ENCODE data around the gene C14orf180. TPM values are rescaled to one million over a fixed set of nuclear protein-coding genes. Genes with fewer than 3 reads are reported as not detected.
"Not testable (repeated sequence)": the region's sequence is repeated elsewhere in the genome, so short reads cannot be mapped to it uniquely, and the experiment has no call there.

C14orf180 gene
- total RNA-seq, 2 experiments from 2014 or later, result not detected

DNA sequence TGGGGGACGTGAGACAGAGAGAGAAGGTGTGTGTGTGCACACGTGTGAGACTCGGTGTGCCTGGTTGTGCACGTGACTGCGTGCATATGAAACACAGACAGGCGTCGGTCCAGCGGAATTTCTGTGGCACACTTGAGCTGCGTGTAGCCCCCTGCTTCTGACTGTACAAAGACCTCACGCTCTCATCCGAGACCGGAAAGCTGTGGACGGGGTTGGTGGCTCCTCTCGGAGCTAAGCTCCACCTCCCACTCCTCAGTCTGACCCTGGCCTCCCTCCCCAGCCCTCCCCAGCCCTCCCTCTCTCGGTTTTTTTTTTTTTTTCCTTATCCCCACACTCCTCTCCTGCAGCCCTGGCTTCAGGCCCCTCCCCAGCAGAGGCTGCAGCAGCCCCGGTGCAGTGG is 8.3 kb upstream of the C14orf180 start:
- H3K9me3 Mint-ChIP-seq, result no peaks in the 10 kb centered on the region
- intact Hi-C loops (cut with micrococcal nuclease), result no loop called here
- H3K27me3 Mint-ChIP-seq, result no peaks in the 10 kb centered on the region
- H3K27ac Mint-ChIP-seq, result no peak overlapping the region
- ChIA-PET POLR2A (no interaction called here), CTCF (no interaction called here)
- no peaks in the 10 kb centered on the region for H3K36me3 Mint-ChIP-seq
- H3K4me1 Mint-ChIP-seq (ENCODE audit: low read depth), result no peaks in the 10 kb centered on the region
- H3K4me3 Mint-ChIP-seq, result no peak overlapping the region
- DNase-seq, result no peak

GRCh38 chr14:104572024-104572626 is 7.4 kb upstream of the C14orf180 start:
- H3K27me3 Mint-ChIP-seq, result no peaks in the 10 kb centered on the region
- intact Hi-C loops (cut with micrococcal nuclease), result no loop called here
- DNase-seq, result no peak
- no peak overlapping the region for H3K27ac Mint-ChIP-seq
- ChIA-PET CTCF (no interaction called here), POLR2A (no interaction called here)
- no peak overlapping the region for H3K4me3 Mint-ChIP-seq
- H3K4me1 Mint-ChIP-seq (ENCODE audit: low read depth), result no peaks in the 10 kb centered on the region
- H3K36me3 Mint-ChIP-seq, result no peaks in the 10 kb centered on the region
- no peaks in the 10 kb centered on the region for H3K9me3 Mint-ChIP-seq

GRCh38 chr14:104572668-104573067 is 6.9 kb upstream of the C14orf180 start:
- H3K9me3 Mint-ChIP-seq, result no peaks in the 10 kb centered on the region

GRCh38 chr14:104573930-104574329 is 5.6 kb upstream of the C14orf180 start:
- H3K27me3 Mint-ChIP-seq, result no peaks in the 10 kb centered on the region
- POLR2A ChIA-PET, result no interaction called here
- no peaks in the 10 kb centered on the region for H3K4me1 Mint-ChIP-seq (ENCODE audit: low read depth)
- DNase-seq, result no peak
- intact Hi-C loops (cut with micrococcal nuclease), result no loop called here
- H3K36me3 Mint-ChIP-seq, result no peaks in the 10 kb centered on the region
- CTCF ChIA-PET, result no interaction called here
- no peak overlapping the region for H3K4me3 Mint-ChIP-seq
- no peak overlapping the region for H3K27ac Mint-ChIP-seq
- no peaks in the 10 kb centered on the region for H3K9me3 Mint-ChIP-seq

More at GRCh38 chr14:104572668-104573067, 6.9 kb upstream of the C14orf180 start:
- Mint-ChIP-seq H3K4me1 (ENCODE audit: low read depth) (no peaks in the 10 kb centered on the region), H3K27me3 (no peaks in the 10 kb centered on the region), H3K36me3 (no peaks in the 10 kb centered on the region), H3K27ac (no peak overlapping the region), H3K4me3 (no peak overlapping the region)
- CTCF ChIA-PET, result no interaction called here
- POLR2A ChIA-PET, result no interaction called here
- DNase-seq, result no peak
- intact Hi-C loops (cut with micrococcal nuclease), result no loop called here

- ChIA-PET POLR2A (no interaction called here), CTCF (no interaction called here)
- Mint-ChIP-seq H3K36me3 (no peaks in the 10 kb centered on the region), H3K4me1 (ENCODE audit: low read depth) (no peaks in the 10 kb centered on the region), H3K9me3 (no peaks in the 10 kb centered on the region), H3K27me3 (no peaks in the 10 kb centered on the region), H3K4me3 (no peak overlapping the region), H3K27ac (no peak overlapping the region)
- no peak for DNase-seq
- intact Hi-C loops (cut with micrococcal nuclease), result no loop called here
Measured at GRCh38 chr14:104574536-104574935, 5.0 kb upstream of the C14orf180 start.

GRCh38 chr14:104574978-104575583 is 4.5 kb upstream of the C14orf180 start:
- H3K4me1 Mint-ChIP-seq (ENCODE audit: low read depth), result no peaks in the 10 kb centered on the region
- intact Hi-C loops (cut with micrococcal nuclease), result no loop called here
- no peaks in the 10 kb centered on the region for H3K36me3 Mint-ChIP-seq
- CTCF ChIA-PET, result no interaction called here
- no peak overlapping the region for H3K27ac Mint-ChIP-seq
- no peak for DNase-seq
- no peaks in the 10 kb centered on the region for H3K27me3 Mint-ChIP-seq
- no peaks in the 10 kb centered on the region for H3K9me3 Mint-ChIP-seq
- no peak overlapping the region for H3K4me3 Mint-ChIP-seq
- POLR2A ChIA-PET, result no interaction called here

DNA sequence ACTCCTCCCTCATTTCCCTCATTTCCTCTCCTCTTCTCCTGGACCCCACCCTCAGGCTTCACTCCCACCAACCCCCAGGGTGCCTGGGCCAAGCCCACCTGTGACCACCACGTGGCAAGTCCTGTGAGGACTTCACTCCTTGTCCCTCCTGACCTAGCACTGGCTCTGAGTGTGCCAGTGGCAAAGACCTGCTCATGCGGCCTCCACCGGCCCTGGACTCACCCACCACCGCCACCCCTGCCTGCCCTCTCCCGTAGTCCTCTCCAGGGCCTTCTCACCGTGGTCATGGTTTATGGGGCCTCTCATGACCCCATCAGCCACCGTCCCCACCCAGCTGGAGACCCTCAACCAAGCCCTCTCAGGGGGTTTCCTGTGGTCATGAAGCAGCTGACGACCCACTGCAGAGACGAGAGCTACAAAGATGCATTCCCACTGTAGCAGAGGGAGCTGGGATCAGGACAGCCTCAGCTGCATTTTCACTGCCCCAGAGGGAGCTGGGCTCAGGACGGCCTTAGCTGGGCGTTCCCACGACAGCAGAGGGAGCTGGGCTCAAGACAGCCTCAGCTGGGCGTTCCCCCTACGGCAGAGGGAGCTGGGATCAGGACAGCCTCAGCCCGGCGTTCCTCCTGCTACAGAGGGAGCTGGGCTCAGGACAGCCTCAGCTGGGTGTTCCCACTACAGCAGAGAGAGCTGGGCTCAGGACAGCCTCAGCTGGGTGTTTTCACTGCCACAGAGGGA is 3.2 kb upstream of the C14orf180 start:
- no peak for DNase-seq
- H3K4me1 Mint-ChIP-seq (ENCODE audit: low read depth), result no peaks in the 10 kb centered on the region
- intact Hi-C loops (cut with micrococcal nuclease), result no loop called here
- no peak overlapping the region for H3K4me3 Mint-ChIP-seq
- peaks cover 1% of the 10 kb centered on the region for H3K27me3 Mint-ChIP-seq
- no peaks in the 10 kb centered on the region for H3K9me3 Mint-ChIP-seq
- POLR2A ChIA-PET, result no interaction called here
- CTCF ChIA-PET, result interaction anchor here (1.3 kb wide), 1 partner anchor 12 kb away, joined by 3 read pairs; no protein-coding TSS in a partner anchor
- H3K36me3 Mint-ChIP-seq, result no peaks in the 10 kb centered on the region
- no peak overlapping the region for H3K27ac Mint-ChIP-seq

- POLR2A ChIA-PET, result no interaction called here
- Mint-ChIP-seq H3K9me3 (no peaks in the 10 kb centered on the region), H3K36me3 (no peaks in the 10 kb centered on the region), H3K4me1 (ENCODE audit: low read depth) (no peaks in the 10 kb centered on the region), H3K27me3 (peaks cover 2% of the 10 kb centered on the region), H3K27ac (no peak overlapping the region), H3K4me3 (no peak overlapping the region)
- intact Hi-C loops (cut with micrococcal nuclease), result no loop called here
- DNase-seq, result no peak
- CTCF ChIA-PET, result interaction anchor here (1.3 kb wide), 1 partner anchor 12 kb away, joined by 3 read pairs; no protein-coding TSS in a partner anchor
Measured at GRCh38 chr14:104576970-104577332, 2.6 kb upstream of the C14orf180 start.

- CTCF ChIA-PET, result interaction anchor here (1.3 kb wide), 1 partner anchor 13 kb away, joined by 3 read pairs; no protein-coding TSS in a partner anchor
- intact Hi-C loops (cut with micrococcal nuclease), result no loop called here
Measured at GRCh38 chr14:104577426-104577825, 2.1 kb upstream of the C14orf180 start.

GRCh38 chr14:104577847-104578301 is 1.7 kb upstream of the C14orf180 start:
- Mint-ChIP-seq H3K9me3 (no peaks in the 10 kb centered on the region), H3K4me1 (ENCODE audit: low read depth) (no peaks in the 10 kb centered on the region), H3K36me3 (no peaks in the 10 kb centered on the region), H3K4me3 (no peak overlapping the region), H3K27ac (no peak overlapping the region), H3K27me3 (peaks cover 2% of the 10 kb centered on the region)
- intact Hi-C loops (cut with micrococcal nuclease), result no loop called here
- no peak for DNase-seq
- POLR2A ChIA-PET, result no interaction called here
- CTCF ChIA-PET, result interaction anchor here (1.3 kb wide), 1 partner anchor 13 kb away, joined by 3 read pairs; no protein-coding TSS in a partner anchor

More at GRCh38 chr14:104577426-104577825, 2.1 kb upstream of the C14orf180 start:
- H3K27me3 Mint-ChIP-seq, result peaks cover 2% of the 10 kb centered on the region
- POLR2A ChIA-PET, result no interaction called here
- no peaks in the 10 kb centered on the region for H3K4me1 Mint-ChIP-seq (ENCODE audit: low read depth)
- DNase-seq, result no peak
- H3K9me3 Mint-ChIP-seq, result no peaks in the 10 kb centered on the region
- no peaks in the 10 kb centered on the region for H3K36me3 Mint-ChIP-seq
- no peak overlapping the region for H3K4me3 Mint-ChIP-seq
- H3K27ac Mint-ChIP-seq, result no peak overlapping the region

DNA sequence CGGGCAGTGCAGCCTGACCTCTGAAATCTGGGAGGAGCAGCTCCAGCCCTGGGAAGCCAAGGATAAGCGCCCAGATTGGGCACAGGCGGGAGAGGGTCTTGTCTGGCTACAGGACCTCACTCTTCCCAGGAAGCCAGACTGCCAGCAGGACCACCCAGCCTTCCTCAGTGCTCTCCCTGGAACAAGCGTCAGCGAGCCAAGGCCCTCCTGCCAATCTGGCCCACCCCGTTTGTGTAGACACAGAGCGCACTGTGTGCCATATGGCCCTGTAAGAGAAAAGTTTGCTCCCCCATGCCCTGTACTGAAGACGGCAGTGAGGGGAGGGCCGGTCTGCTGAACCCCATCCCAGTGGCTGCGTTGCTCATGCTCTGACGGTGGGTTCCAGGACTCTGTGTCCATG is 1.2 kb upstream of the C14orf180 start:
- intact Hi-C loops (cut with micrococcal nuclease), result no loop called here
- H3K9me3 Mint-ChIP-seq, result no peaks in the 10 kb centered on the region
- no peak for DNase-seq
- CTCF ChIA-PET, result no interaction called here
- H3K4me1 Mint-ChIP-seq (ENCODE audit: low read depth), result no peaks in the 10 kb centered on the region
- H3K27ac Mint-ChIP-seq, result no peak overlapping the region
- H3K27me3 Mint-ChIP-seq, result peaks cover 2% of the 10 kb centered on the region
- H3K36me3 Mint-ChIP-seq, result no peaks in the 10 kb centered on the region
- POLR2A ChIA-PET, result no interaction called here
- H3K4me3 Mint-ChIP-seq, result no peak overlapping the region

GRCh38 chr14:104579939-104580338 is 375 bp downstream of the C14orf180 start:
- POLR2A ChIA-PET, H3K27ac Mint-ChIP-seq, H3K4me3 Mint-ChIP-seq: not testable (repeated sequence)

DNA sequence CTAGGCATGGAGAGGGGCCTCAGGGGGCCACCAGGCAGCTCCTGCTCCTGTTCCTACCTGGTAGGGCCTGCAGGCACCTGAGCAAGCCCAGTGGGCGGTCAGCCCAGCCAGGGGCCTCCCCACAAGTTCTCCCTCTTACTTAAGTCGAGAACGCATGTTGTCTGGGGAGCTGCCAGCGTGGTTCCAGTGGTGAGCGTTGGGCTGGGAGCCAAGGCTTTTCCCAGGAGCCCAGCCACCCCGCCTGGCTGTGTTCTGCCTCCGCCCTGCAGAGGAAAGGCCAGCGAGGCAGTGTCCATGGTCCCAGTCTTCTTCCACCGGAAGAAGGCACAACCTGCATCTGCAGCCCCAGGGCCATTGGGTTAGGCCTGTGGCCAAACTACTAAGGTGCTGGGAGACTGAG is 1.4 kb downstream of the C14orf180 start:
- CTCF ChIA-PET, result no interaction called here

More at GRCh38 chr14:104579939-104580338, 375 bp downstream of the C14orf180 start:
- DNase-seq; H3K9me3 Mint-ChIP-seq; H3K36me3 Mint-ChIP-seq; H3K4me1 Mint-ChIP-seq (ENCODE audit: low read depth); H3K27me3 Mint-ChIP-seq; CTCF ChIA-PET; intact Hi-C loops (cut with micrococcal nuclease): not testable (repeated sequence)

More for the DNA sequence above, 1.4 kb downstream of the C14orf180 start:
- H3K36me3 Mint-ChIP-seq, result no peaks in the 10 kb centered on the region
- no peaks in the 10 kb centered on the region for H3K9me3 Mint-ChIP-seq
- H3K4me1 Mint-ChIP-seq (ENCODE audit: low read depth), result no peaks in the 10 kb centered on the region
- intact Hi-C loops (cut with micrococcal nuclease), result no loop called here
- no peak overlapping the region for H3K4me3 Mint-ChIP-seq
- POLR2A ChIA-PET, result no interaction called here
- H3K27me3 Mint-ChIP-seq, result peaks cover 9% of the 10 kb centered on the region
- no peak overlapping the region for H3K27ac Mint-ChIP-seq
- DNase-seq, result no peak
